Measurements from ENCODE around the gene INO80E.

The INO80E gene

GRCh38 chr16:29973384-29974246 lies 22.4 kb upstream of the INO80E start, which contains the start of gene TAOK2:
Gene TAOK2 (plus strand): TSS chr16:29973868. CDS start chr16:29977773, 3,905 bp downstream.
- peak within 1 kb of the TSS; percentile 85 for H3K4me3 ChIP-seq (replicated peaks; ENCODE audit: insufficient read depth, low read length)
- TF ChIP-seq CTCF (IDR thresholded peaks at IDR 0.05; ENCODE audit: insufficient read depth, low read length): no peak
- peak; percentile 70; the same call in 1 of the 2 replicates for TF ChIP-seq POLR2AphosphoS5 (IDR thresholded peaks at IDR 0.05; ENCODE audit: low read depth)
- no peak for TF ChIP-seq GABPA (IDR thresholded peaks at IDR 0.05; ENCODE audit: low read depth)
- no peak for TF ChIP-seq SPI1 (IDR thresholded peaks at IDR 0.05; ENCODE audit: borderline replicate concordance, low read depth)
- H3K27ac ChIP-seq (replicated peaks): peak within 1 kb of the TSS; percentile 72
- H3K27me3 ChIP-seq (ENCODE audit: insufficient read depth, poor library complexity, severe bottlenecking): no peaks in the 10 kb centered on the region
- peak; percentile 98 for DNase-seq (ENCODE audit: low read depth in 1 of 2, low spot score in 1 of 2)

DNA sequence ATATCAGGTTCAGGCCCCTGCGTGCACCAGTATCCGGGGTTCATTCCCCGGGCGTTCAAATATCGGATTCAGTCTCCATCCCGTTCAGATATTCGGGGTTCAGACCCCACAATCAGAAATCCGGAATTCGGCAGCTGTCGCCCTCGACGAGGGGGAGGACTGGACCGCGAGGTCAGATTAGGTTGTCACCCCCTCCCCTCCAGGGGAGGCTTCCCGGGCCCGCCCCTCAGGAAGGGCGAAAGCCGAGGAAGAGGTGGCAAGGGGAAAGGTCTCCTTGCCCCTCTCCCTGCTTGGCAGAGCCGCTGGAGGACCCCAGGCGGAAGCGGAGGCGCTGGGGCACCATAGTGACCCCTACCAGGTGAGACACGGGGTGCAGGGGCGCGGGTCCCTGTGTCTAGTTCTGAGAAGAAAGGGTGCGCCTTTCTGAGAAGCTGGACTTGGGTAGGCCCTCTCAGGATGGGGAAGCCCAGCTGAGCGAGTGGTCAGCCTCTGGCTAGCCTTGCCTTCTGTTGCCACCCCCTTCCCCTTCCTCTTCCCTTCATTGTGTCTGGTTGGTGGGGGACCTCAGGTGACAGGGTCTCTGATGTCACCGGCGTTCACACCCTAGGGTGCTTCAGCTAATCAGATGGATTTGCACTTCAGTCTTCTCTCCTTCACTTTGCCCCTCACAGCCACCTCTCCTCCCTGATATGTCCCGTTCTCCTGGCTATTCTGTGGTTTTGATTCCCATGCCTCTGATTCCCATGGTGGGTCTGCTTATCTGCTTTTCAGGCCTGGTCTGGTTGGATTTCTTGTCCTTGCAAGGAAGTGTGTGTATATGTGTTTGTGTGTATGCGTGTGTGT lies 21.5 kb upstream of the INO80E start:
- Histone ChIP-seq H3K4me3 (replicated peaks; ENCODE audit: insufficient read depth, low read length) (peak overlapping the region; percentile 85), H3K27ac (replicated peaks) (peak overlapping the region; percentile 72), H3K27me3 (ENCODE audit: insufficient read depth, poor library complexity, severe bottlenecking) (no peaks in the 10 kb centered on the region)
- peak; percentile 43 to 66 for DNase-seq (ENCODE audit: low read depth in 1 of 2, low spot score in 1 of 2)
- TF ChIP-seq REST (IDR thresholded peaks at IDR 0.05; ENCODE audit: insufficient replicate concordance, low read depth) (no peak), GABPA (IDR thresholded peaks at IDR 0.05; ENCODE audit: low read depth) (no peak), SPI1 (IDR thresholded peaks at IDR 0.05; ENCODE audit: borderline replicate concordance, low read depth) (no peak; the same call in 1 of the 2 replicates), CTCF (IDR thresholded peaks at IDR 0.05; ENCODE audit: insufficient read depth, low read length) (no peak), POLR2AphosphoS5 (IDR thresholded peaks at IDR 0.05; ENCODE audit: low read depth) (no peak)

DNA sequence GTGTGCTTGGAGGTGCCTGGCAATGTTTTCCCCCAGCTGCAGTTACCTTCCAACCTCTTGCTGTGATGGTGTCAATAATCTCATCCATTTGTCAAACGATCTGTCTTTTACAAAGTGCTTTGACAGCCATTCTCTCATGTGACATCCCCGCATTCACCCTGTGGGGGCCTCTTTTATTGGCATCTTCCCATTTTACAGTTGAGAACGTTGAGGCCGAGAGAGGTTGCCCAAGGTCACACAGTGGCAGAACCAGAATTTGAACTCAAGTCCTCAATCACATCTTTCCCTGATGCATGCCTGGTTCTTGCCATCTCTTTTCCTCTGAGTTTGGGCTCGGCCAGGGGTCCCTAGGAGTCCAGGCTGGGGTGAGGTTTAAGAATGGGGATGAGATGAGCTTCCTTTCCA lies 20.9 kb upstream of the INO80E start:
- Histone ChIP-seq H3K4me3 (replicated peaks; ENCODE audit: insufficient read depth, low read length) (peak overlapping the region; percentile 85), H3K27me3 (ENCODE audit: insufficient read depth, poor library complexity, severe bottlenecking) (no peaks in the 10 kb centered on the region), H3K27ac (replicated peaks) (no peak overlapping the region)
- DNase-seq (ENCODE audit: low read depth in 1 of 2, low spot score in 1 of 2): no peak
- TF ChIP-seq GABPA (IDR thresholded peaks at IDR 0.05; ENCODE audit: low read depth): no peak
- no peak for TF ChIP-seq REST (IDR thresholded peaks at IDR 0.05; ENCODE audit: insufficient replicate concordance, low read depth)
- TF ChIP-seq POLR2AphosphoS5 (IDR thresholded peaks at IDR 0.05; ENCODE audit: low read depth): no peak
- TF ChIP-seq SPI1 (IDR thresholded peaks at IDR 0.05; ENCODE audit: borderline replicate concordance, low read depth): no peak
- TF ChIP-seq CTCF (IDR thresholded peaks at IDR 0.05; ENCODE audit: insufficient read depth, low read length): no peak
